IMR-90 (cell line): Measurements from ENCODE around the gene TNS1. TPM values are rescaled to one million over a fixed set of nuclear protein-coding genes. Genes with fewer than 3 reads are reported as not detected.

Experiments
- ATAC-seq: fragments of 200-7000 bp; cut with Tn5 transposase; 2 replicates; pipeline ENCODE4 v1.9.1; 2020; ENCODE audit warnings: low read depth, mild to moderate bottlenecking, moderate library complexity
- BruUV-seq: library from RNA; stranded (reverse); fragments of 400-500 nt; replicated peaks from 2 replicates; lab custom pipeline; 2021; lab: Mats Ljungman, UMichigan
- CTCF ChIA-PET: fragments of 300-600 bp; formaldehyde crosslinking; extraction: SDS; loops from one replicate; lab custom pipeline; 2021; ENCODE audit warnings: antibody characterized with exemption; lab: Yijun Ruan, JAX
- POLR2A ChIA-PET: fragments of 300-600 bp; sonication (Branson Sonifier 250); formaldehyde crosslinking; loops from one replicate; lab custom pipeline; 2022; ENCODE audit warnings: antibody characterized with exemption; ENCODE audit not compliant: unreplicated experiment; lab: Charles Lee
- DNase-seq: peaks from one replicate; pipeline ENCODE4 v3.0.0; 2013
- H2AFZ ChIP-seq: replicated peaks from 2 replicates; pipeline ENCODE3; 2013; ENCODE audit warnings: low read length, mild to moderate bottlenecking; ENCODE audit not compliant: poor library complexity
- H2AK5ac ChIP-seq: 2 replicates; pipeline ENCODE4 v1.6.1; 2013; ENCODE audit warnings: low read depth, low read length, inconsistent platforms
- H2AK9ac ChIP-seq: replicated peaks from 2 replicates; pipeline ENCODE3; 2013; ENCODE audit warnings: mild to moderate bottlenecking, low read depth, low read length, moderate library complexity; ENCODE audit not compliant: poor library complexity
- H2BK120ac ChIP-seq: 2 replicates; pipeline ENCODE4 v1.6.1; 2013; ENCODE audit warnings: low read depth, low read length, inconsistent platforms
- H2BK15ac ChIP-seq: 3 replicates; pipeline ENCODE4 v1.6.1; 2013; ENCODE audit warnings: low read depth, low read length, inconsistent platforms
- H2BK20ac ChIP-seq: 2 replicates; pipeline ENCODE4 v1.6.1; 2013; ENCODE audit warnings: low read depth, mild to moderate bottlenecking, inconsistent platforms, low read length, moderate library complexity
- H2BK5ac ChIP-seq: 2 replicates; pipeline ENCODE4 v1.6.1; 2013; ENCODE audit warnings: mild to moderate bottlenecking, low read depth, low read length, inconsistent platforms; ENCODE audit not compliant: poor library complexity, severe bottlenecking
- H3K14ac ChIP-seq: replicated peaks from 2 replicates; pipeline ENCODE4 v1.6.1; 2013; ENCODE audit warnings: low read depth, low read length, inconsistent platforms
- H3K18ac ChIP-seq: 2 replicates; pipeline ENCODE4 v1.6.1; 2013; ENCODE audit warnings: low read depth, low read length, control low read depth
- H3K23ac ChIP-seq: 2 replicates; pipeline ENCODE4 v1.6.1; 2013; ENCODE audit warnings: low read depth, low read length, inconsistent platforms
- H3K27ac ChIP-seq: 2 replicates; pipeline ENCODE4 v1.5.1; 2013; ENCODE audit warnings: mild to moderate bottlenecking, control low read depth, low read length; ENCODE audit not compliant: insufficient read depth
- H3K27me3 ChIP-seq: 2 replicates; pipeline ENCODE4 v1.6.1; 2013; ENCODE audit warnings: low read length; ENCODE audit not compliant: control insufficient read depth, insufficient read depth
- H3K36me3 ChIP-seq: 2 replicates; pipeline ENCODE4 v1.6.1; 2013; ENCODE audit warnings: low read length, mixed read lengths; ENCODE audit not compliant: control insufficient read depth, insufficient read depth
- H3K4ac ChIP-seq: 2 replicates; pipeline ENCODE4 v1.6.1; 2013; ENCODE audit warnings: low read depth, low read length, inconsistent platforms
- H3K4me1 ChIP-seq: 2 replicates; pipeline ENCODE4 v1.6.1; 2013; ENCODE audit warnings: low read length, mixed read lengths; ENCODE audit not compliant: control insufficient read depth, insufficient read depth
- H3K4me2 ChIP-seq: 2 replicates; pipeline ENCODE4 v1.6.1; 2013; ENCODE audit warnings: low read depth, mild to moderate bottlenecking, control low read depth, low read length, moderate library complexity
- H3K4me3 ChIP-seq: 2 replicates; pipeline ENCODE4 v1.5.1; 2013; ENCODE audit warnings: low read depth, mild to moderate bottlenecking, control low read depth, low read length, moderate library complexity; ENCODE audit not compliant: insufficient read depth
- H3K56ac ChIP-seq: 2 replicates; pipeline ENCODE4 v1.6.1; 2013; ENCODE audit warnings: low read length, inconsistent platforms; ENCODE audit not compliant: insufficient read depth; ENCODE audit errors: extremely low read depth
- H3K79me1 ChIP-seq, 2 experiments: 2 replicates each; pipeline ENCODE4 v1.6.1; 2013; ENCODE audit warnings: low read length in 2 of 2, inconsistent platforms in 1 of 2, low read depth in 1 of 2
- H3K9ac ChIP-seq: 2 replicates; pipeline ENCODE4 v1.6.1; 2013; ENCODE audit warnings: low read depth, low read length, control low read depth
- H3K9me1 ChIP-seq: 2 replicates; pipeline ENCODE4 v1.6.1; 2013; ENCODE audit warnings: low read length, inconsistent platforms; ENCODE audit not compliant: insufficient read depth
- H3K9me3 ChIP-seq: 2 replicates; pipeline ENCODE4 v1.6.1; 2013; ENCODE audit warnings: low read length; ENCODE audit not compliant: control insufficient read depth, insufficient read depth
- H4K20me1 ChIP-seq: 2 replicates; pipeline ENCODE4 v1.6.1; 2013; ENCODE audit warnings: low read length, inconsistent platforms; ENCODE audit not compliant: insufficient read depth
- H4K5ac ChIP-seq: 2 replicates; pipeline ENCODE4 v1.6.1; 2013; ENCODE audit warnings: mild to moderate bottlenecking, low read depth, low read length, control low read depth
- H4K8ac ChIP-seq, 2 experiments: 2 replicates each; pipeline ENCODE4 v1.6.1; 2013; ENCODE audit warnings: low read depth in 2 of 2, low read length in 2 of 2, control low read depth in 1 of 2, inconsistent platforms in 1 of 2
- H4K91ac ChIP-seq: 2 replicates; pipeline ENCODE4 v1.6.1; 2013; ENCODE audit warnings: low read depth, low read length, inconsistent platforms; ENCODE audit not compliant: insufficient read depth
- BHLHE40 ChIP-seq: fragments of 150-350 bp; IDR thresholded peaks from 2 replicates; pipeline ENCODE4 v1.6.1; 2016; ENCODE audit warnings: mild to moderate bottlenecking, low read depth, low read length
- CEBPB ChIP-seq: IDR thresholded peaks from 2 replicates; pipeline ENCODE4 v1.6.1; 2012; ENCODE audit warnings: low read depth, low read length, improper control_type of control experiment
- CHD1 ChIP-seq: IDR thresholded peaks from 2 replicates; pipeline ENCODE4 v1.6.1; 2012; ENCODE audit warnings: low read depth, low read length, improper control_type of control experiment
- NFE2L2 ChIP-seq: fragments of 150-350 bp; IDR thresholded peaks from 2 replicates; pipeline ENCODE4 v1.6.1; 2016; ENCODE audit warnings: low read depth, mild to moderate bottlenecking, low read length
- WGBS, 2 experiments: methylation state at CpG; one replicate each; pipeline versions ENCODE4 v1.1.5 to v1.1.7; 2013; ENCODE audit warnings: missing lambda C conversion rate in 2 of 2; ENCODE audit not compliant: insufficient read length in 1 of 2; ENCODE audit errors: extremely low coverage in 2 of 2; 5-methylcytosine and 5-hydroxymethylcytosine counted together
- dilution Hi-C: fragments of 300-500 bp; cut with HindIII; formaldehyde crosslinking; loops from one replicate; pipeline ENCODE4 v1.14.3; 2018; ENCODE audit warnings: low sequenced_read_pairs; ENCODE audit not compliant: unreplicated experiment
- in situ Hi-C: fragments of 300-500 bp; cut with MboI; formaldehyde crosslinking; loops from 3 replicates; pipeline ENCODE4 v1.14.3; 2019; ENCODE audit warnings: low sequenced_read_pairs, inconsistent platforms, mixed read lengths
- intact Hi-C: fragments of 100-400 bp; cut with micrococcal nuclease; formaldehyde crosslinking; loops from 2 replicates; pipeline ENCODE4 v1.10.0; 2022
- polyA plus RNA-seq, 3 experiments: library from polyadenylated mRNA; depleted of rRNA; stranded (reverse); fragments of >200 nt; gene quantifications; 2 replicates each; pipeline ENCODE4 v1.2.3, GENCODE V29; 2012; ENCODE audit warnings: low replicate concordance in 1 of 3
- total RNA-seq: library from RNA; depleted of rRNA; stranded (reverse); fragments of >200 nt; gene quantifications from 2 replicates; pipeline ENCODE4 v1.2.3, GENCODE V29; 2012
- TF ChIP-seq, protein P1 (sequence below): fragments of 150-350 bp; IDR thresholded peaks from 2 replicates; pipeline ENCODE4 v1.6.1; 2017; ENCODE audit warnings: mild to moderate bottlenecking, antibody characterized with exemption, low read length, low read depth

The TNS1 gene
- total and polyA plus RNA-seq, 2 of the 4 experiments (the other 2 are of a cell fraction), result 41.1 to 45.2 TPM

DNA sequence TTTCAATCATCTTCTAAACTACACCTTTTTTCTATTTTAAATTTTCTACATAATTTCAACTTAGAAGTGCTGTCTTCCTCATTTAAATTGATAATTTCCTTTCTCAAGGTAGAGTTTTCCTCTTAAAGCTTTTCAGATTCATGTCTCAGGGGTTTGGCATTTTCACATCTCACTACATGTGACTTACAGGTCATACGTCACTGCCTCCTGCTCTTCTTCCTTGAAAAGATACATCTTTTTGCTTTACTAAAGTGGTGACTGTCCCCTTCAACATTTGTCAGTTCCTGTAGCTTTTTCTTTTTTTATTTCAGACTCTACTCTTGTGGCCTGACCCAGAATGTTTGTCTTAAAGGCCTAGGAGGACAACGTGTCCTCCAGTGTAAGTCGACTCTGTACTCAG lies 49.1 kb upstream of the TNS1 start:
- Histone ChIP-seq H2AK5ac (no peak overlapping the region), H2BK20ac (no peak overlapping the region), H3K4ac (no peak overlapping the region), H4K20me1 (no peaks in the 10 kb centered on the region), H3K18ac (no peak overlapping the region), H2BK5ac (no peak overlapping the region), H3K23ac (no peak overlapping the region), H4K5ac (no peak overlapping the region), H3K9me3 (peaks cover 10% of the 10 kb centered on the region), H3K27me3 (peaks cover 33% of the 10 kb centered on the region), H3K4me3 (no peak overlapping the region), H3K79me1 (no peaks in the 10 kb centered on the region), H3K14ac (no peak overlapping the region), H2AK9ac (no peak overlapping the region), H3K4me2 (no peak overlapping the region), H2AFZ (no peak overlapping the region), H4K8ac (no peak overlapping the region), H3K9ac (no peak overlapping the region), H3K9me1 (no peaks in the 10 kb centered on the region), H3K56ac (no peak overlapping the region), H2BK120ac (no peak overlapping the region), H3K27ac (no peak overlapping the region), H3K36me3 (no peaks in the 10 kb centered on the region), H2BK15ac (no peak overlapping the region), H3K4me1 (no peaks in the 10 kb centered on the region), H4K91ac (no peak overlapping the region)
- intact Hi-C loops, result no loop called here
- WGBS, 2 experiments, result 57% methylated on average over 2 of the region's 3 CpGs; no CpG with 5 or more reads in 1 of the 2 experiments
- ChIA-PET CTCF (interaction anchor here (0.5 to 0.6 kb wide), 2 partner anchors 86 to 258 kb away, joined by 3 to 5 read pairs; no protein-coding TSS in a partner anchor), POLR2A (no interaction called here)
- ATAC-seq, result no peak
- in situ Hi-C loops, result no loop called here
- no peak for DNase-seq
- dilution Hi-C loops, result no loop called here
- TF ChIP-seq, protein P1, sequence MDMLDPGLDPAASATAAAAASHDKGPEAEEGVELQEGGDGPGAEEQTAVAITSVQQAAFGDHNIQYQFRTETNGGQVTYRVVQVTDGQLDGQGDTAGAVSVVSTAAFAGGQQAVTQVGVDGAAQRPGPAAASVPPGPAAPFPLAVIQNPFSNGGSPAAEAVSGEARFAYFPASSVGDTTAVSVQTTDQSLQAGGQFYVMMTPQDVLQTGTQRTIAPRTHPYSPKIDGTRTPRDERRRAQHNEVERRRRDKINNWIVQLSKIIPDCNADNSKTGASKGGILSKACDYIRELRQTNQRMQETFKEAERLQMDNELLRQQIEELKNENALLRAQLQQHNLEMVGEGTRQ, result no peak
- no peak for TF ChIP-seq CHD1
- TF ChIP-seq BHLHE40, result no peak
- TF ChIP-seq NFE2L2, result no peak
- TF ChIP-seq CEBPB, result no peak
- no TSS peak for BruUV-seq
